Parathyroid adenoma (tissue), 2 donors: ENCODE data around the gene IRAK2.
"Not testable (repeated sequence)": the region's sequence is repeated elsewhere in the genome, so short reads cannot be mapped to it uniquely, and the experiment has no call there.

ENCODE experiments used
- H2AFZ ChIP-seq: fragments of 300-600 bp; sonication (generic); one replicate; pipeline ENCODE4 v1.7.0; 2017; ENCODE audit warnings: antibody characterized with exemption, mild to moderate bottlenecking
- H3K27ac ChIP-seq: fragments of 300-600 bp; sonication (generic); one replicate; pipeline ENCODE4 v1.7.0; 2017
- H3K27me3 ChIP-seq: fragments of 300-600 bp; sonication (generic); one replicate; pipeline ENCODE4 v1.7.0; 2017; ENCODE audit warnings: low read length; ENCODE audit not compliant: control insufficient read depth, insufficient read depth
- H3K36me3 ChIP-seq: fragments of 300-600 bp; sonication (generic); one replicate; pipeline ENCODE4 v1.7.0; 2017; ENCODE audit warnings: low read length; ENCODE audit not compliant: control insufficient read depth, insufficient read depth
- H3K4me1 ChIP-seq: fragments of 300-600 bp; sonication (generic); one replicate; pipeline ENCODE4 v1.7.0; 2017; ENCODE audit warnings: control low read depth
- H3K4me2 ChIP-seq: fragments of 300-600 bp; sonication (generic); one replicate; pipeline ENCODE4 v1.7.0; 2017; ENCODE audit warnings: low read length
- H3K4me3 ChIP-seq: fragments of 300-600 bp; sonication (generic); one replicate; pipeline ENCODE4 v1.7.0; 2017; ENCODE audit warnings: low read depth, low read length
- H3K79me2 ChIP-seq: fragments of 300-600 bp; sonication (generic); one replicate; pipeline ENCODE4 v1.7.0; 2017; ENCODE audit warnings: control low read depth
- H3K9ac ChIP-seq: fragments of 300-600 bp; sonication (generic); one replicate; pipeline ENCODE4 v1.7.0; 2017; ENCODE audit warnings: mild to moderate bottlenecking
- H3K9me3 ChIP-seq: fragments of 300-600 bp; sonication (generic); one replicate; pipeline ENCODE4 v1.7.0; 2017; ENCODE audit warnings: low read length; ENCODE audit not compliant: control insufficient read depth
- CTCF ChIP-seq: fragments of 300-600 bp; sonication (generic); IDR thresholded peaks from one replicate; pipeline ENCODE4 v1.7.0; 2017; ENCODE audit warnings: antibody characterized with exemption, mild to moderate bottlenecking
- donor health status: primary hyperparathyroidism.

The IRAK2 gene

DNA sequence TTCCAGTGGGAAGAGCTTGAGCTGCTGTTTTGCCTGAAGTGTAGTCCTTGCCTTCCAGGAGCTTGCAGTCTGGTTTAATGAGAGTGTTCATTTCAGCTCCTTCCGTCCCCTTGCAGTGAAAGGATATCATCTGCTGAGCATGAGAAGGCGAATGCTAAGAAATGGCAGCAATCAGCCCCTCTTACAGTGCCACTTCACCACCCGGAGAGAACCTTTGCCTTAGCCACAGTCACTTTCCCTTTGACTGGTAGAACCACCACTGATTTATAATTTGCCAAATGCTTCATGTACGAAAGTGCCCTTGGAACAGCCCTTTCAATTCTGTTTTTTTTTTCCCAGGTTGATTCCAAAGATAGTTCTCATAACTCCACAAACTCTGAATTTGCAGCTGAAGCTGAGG, 95.1 kb downstream of the IRAK2 start:
- Histone ChIP-seq H3K4me3 (no peak overlapping the region), H3K36me3 (no peaks in the 10 kb centered on the region), H2AFZ (no peak overlapping the region), H3K4me2 (no peak overlapping the region), H3K9me3 (no peaks in the 10 kb centered on the region), H3K9ac (no peak overlapping the region), H3K27me3 (no peaks in the 10 kb centered on the region), H3K4me1 (peaks cover 3% of the 10 kb centered on the region), H3K79me2 (peaks cover 12% of the 10 kb centered on the region), H3K27ac (no peak overlapping the region)
- no peak for TF ChIP-seq CTCF

GRCh38 chr3:10260211-10260701, 95.5 kb downstream of the IRAK2 start:
- Histone ChIP-seq H3K4me3 (no peak overlapping the region), H3K79me2 (peaks cover 12% of the 10 kb centered on the region), H3K9ac (no peak overlapping the region), H3K9me3 (no peaks in the 10 kb centered on the region), H3K27ac (no peak overlapping the region), H3K4me1 (peaks cover 3% of the 10 kb centered on the region), H3K27me3 (no peaks in the 10 kb centered on the region), H3K4me2 (no peak overlapping the region), H2AFZ (no peak overlapping the region), H3K36me3 (no peaks in the 10 kb centered on the region)
- TF ChIP-seq CTCF: no peak

DNA sequence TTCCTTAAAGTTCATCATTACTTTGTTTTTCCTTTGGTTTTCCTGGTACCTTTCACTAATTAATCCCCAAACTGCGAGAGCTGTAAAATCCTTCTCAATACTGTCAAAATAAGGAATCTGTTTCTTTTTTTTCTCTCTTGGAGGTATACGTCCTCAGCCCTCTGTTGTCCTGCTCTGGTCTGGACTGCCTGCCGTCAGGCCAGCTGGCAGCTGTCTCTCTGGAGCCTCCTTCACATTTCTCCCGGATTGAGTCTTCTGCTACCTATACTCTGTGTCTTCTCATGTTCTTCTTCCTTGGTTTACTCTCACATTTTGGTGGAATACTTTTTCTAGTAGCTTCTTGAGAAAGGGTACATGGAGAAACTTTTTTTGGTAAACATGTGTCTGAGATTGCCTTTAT, 97.3 kb downstream of the IRAK2 start:
- Histone ChIP-seq H3K9ac (no peak overlapping the region), H3K36me3 (no peaks in the 10 kb centered on the region), H3K4me2 (no peak overlapping the region), H3K27me3 (no peaks in the 10 kb centered on the region), H3K79me2 (peaks cover 5% of the 10 kb centered on the region), H3K27ac (no peak overlapping the region), H3K4me1 (peaks cover 3% of the 10 kb centered on the region), H2AFZ (no peak overlapping the region), H3K9me3 (no peaks in the 10 kb centered on the region), H3K4me3 (no peak overlapping the region)
- no peak for TF ChIP-seq CTCF

DNA sequence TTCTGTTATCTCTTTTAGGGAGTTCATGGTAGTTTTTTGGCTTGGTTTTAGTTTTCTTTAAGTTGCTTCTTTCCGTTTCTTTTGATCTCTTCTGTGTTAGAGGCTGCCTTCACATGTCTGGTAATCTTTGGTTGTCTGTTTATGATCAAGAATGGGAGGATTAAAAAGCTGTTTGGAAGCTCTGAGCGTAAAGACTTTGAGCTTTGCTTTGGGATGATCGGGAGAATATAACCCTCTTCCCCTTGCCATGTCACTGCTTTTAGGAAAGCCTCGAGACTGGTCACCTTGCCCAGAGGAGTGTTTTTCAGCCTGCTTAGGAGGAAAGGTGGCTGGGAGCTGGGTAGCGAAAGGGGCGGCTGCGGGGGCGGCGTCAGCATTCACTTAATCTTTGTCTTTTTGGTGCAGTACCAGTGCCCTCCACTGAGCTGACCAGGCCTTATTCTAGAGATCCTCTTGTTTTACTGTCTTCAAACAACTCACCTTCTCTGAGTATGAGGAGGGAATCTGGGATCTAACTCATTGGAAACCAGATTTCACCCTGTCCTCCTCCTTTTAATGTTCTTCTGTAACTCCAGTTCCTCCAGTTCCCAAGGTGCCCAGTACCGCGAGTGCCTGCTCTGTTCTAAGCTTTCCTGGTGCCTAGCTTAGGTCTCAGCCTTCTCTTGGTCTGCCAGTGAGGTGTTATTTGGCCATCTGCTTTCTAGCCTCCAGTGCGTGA, 99.1 kb downstream of the IRAK2 start:
- Histone ChIP-seq H3K4me2 (no peak overlapping the region), H3K9ac (no peak overlapping the region), H3K9me3 (no peaks in the 10 kb centered on the region), H3K36me3 (no peaks in the 10 kb centered on the region), H3K27ac (no peak overlapping the region), H3K4me1 (peaks cover 3% of the 10 kb centered on the region), H3K4me3 (no peak overlapping the region), H3K27me3 (no peaks in the 10 kb centered on the region), H3K79me2 (peaks cover 12% of the 10 kb centered on the region), H2AFZ (peak overlapping the region; percentile 21)
- TF ChIP-seq CTCF: peak; percentile 46

- H3K79me2 ChIP-seq: peaks cover 17% of the 10 kb centered on the region
- no peak overlapping the region for H3K4me2 ChIP-seq
- peaks cover 3% of the 10 kb centered on the region for H3K4me1 ChIP-seq
- H3K27me3 ChIP-seq: no peaks in the 10 kb centered on the region
- TF ChIP-seq CTCF: no peak
- no peak overlapping the region for H3K27ac ChIP-seq
- H3K36me3 ChIP-seq: no peaks in the 10 kb centered on the region
- H2AFZ ChIP-seq: no peak overlapping the region
- no peak overlapping the region for H3K4me3 ChIP-seq
- no peak overlapping the region for H3K9ac ChIP-seq
- H3K9me3 ChIP-seq: no peaks in the 10 kb centered on the region
Measured at GRCh38 chr3:10265833-10266232, 101.1 kb downstream of the IRAK2 start.

GRCh38 chr3:10266936-10267335, 102.2 kb downstream of the IRAK2 start:
- not testable (repeated sequence) for H2AFZ ChIP-seq, H3K36me3 ChIP-seq, H3K9me3 ChIP-seq, H3K27me3 ChIP-seq, H3K4me2 ChIP-seq, H3K27ac ChIP-seq, H3K9ac ChIP-seq, H3K4me3 ChIP-seq, H3K4me1 ChIP-seq
- peaks cover 17% of the 10 kb centered on the region for H3K79me2 ChIP-seq
